RWPE1 (cell line): Measurements from ENCODE around the gene PHTF2.

Experiments
- CTCF ChIA-PET: fragments of 350-600 bp; sonication (Branson Sonifier 250); formaldehyde crosslinking; extraction: SDS; loops from one replicate; lab custom pipeline; 2021; lab: Yijun Ruan, JAX
- POLR2A ChIA-PET: fragments of 400-600 bp; formaldehyde crosslinking; extraction: SDS; loops from one replicate; lab custom pipeline; 2020; ENCODE audit warnings: antibody characterized with exemption; ENCODE audit not compliant: low non-redundant PET; lab: Yijun Ruan, JAX
- DNase-seq: peaks from one replicate; pipeline ENCODE4 v3.0.0; 2012; ENCODE audit warnings: low spot score
- H3K27ac ChIP-seq: fragments of 450-650 bp; 2 replicates; pipeline ENCODE4 v1.5.1; 2017
- CTCF ChIP-seq: fragments of 450-650 bp; conservative IDR thresholded peaks from 2 replicates; pipeline ENCODE4 v1.5.1; 2017; ENCODE audit warnings: low read depth, mild to moderate bottlenecking

Gene PHTF2

GRCh38 chr7:77917500-77918262 lies 119.1 kb downstream of the PHTF2 start:
- DNase-seq, result no peak
- H3K27ac ChIP-seq, result no peak overlapping the region
- ChIA-PET CTCF (no interaction called here), POLR2A (no interaction called here)
- TF ChIP-seq CTCF, result no peak

GRCh38 chr7:77918676-77919075 lies 120.1 kb downstream of the PHTF2 start:
- CTCF ChIA-PET, result no interaction called here
- POLR2A ChIA-PET, result no interaction called here
- TF ChIP-seq CTCF, result no peak
- DNase-seq, result no peak
- H3K27ac ChIP-seq, result no peak overlapping the region

GRCh38 chr7:77923419-77923818 lies 124.8 kb downstream of the PHTF2 start:
- CTCF ChIA-PET, result interaction anchor here (0.7 kb wide), 1 partner anchor 116 kb away, joined by 3 read pairs; no protein-coding TSS in a partner anchor

GRCh38 chr7:77930496-77930895 lies 131.9 kb downstream of the PHTF2 start:
- ChIA-PET POLR2A (no interaction called here), CTCF (no interaction called here)

More at GRCh38 chr7:77923419-77923818, 124.8 kb downstream of the PHTF2 start:
- DNase-seq, result no peak
- TF ChIP-seq CTCF, result no peak
- H3K27ac ChIP-seq, result no peak overlapping the region
- POLR2A ChIA-PET, result no interaction called here

GRCh38 chr7:77931841-77932240 lies 133.3 kb downstream of the PHTF2 start:
- CTCF ChIA-PET, result interaction anchor here (0.7 kb wide), 1 partner anchor 111 kb away, joined by 4 read pairs; no protein-coding TSS in a partner anchor
- no peak overlapping the region for H3K27ac ChIP-seq
- TF ChIP-seq CTCF, result no peak
- POLR2A ChIA-PET, result no interaction called here
- DNase-seq, result no peak

More at GRCh38 chr7:77930496-77930895, 131.9 kb downstream of the PHTF2 start:
- TF ChIP-seq CTCF, result no peak
- no peak overlapping the region for H3K27ac ChIP-seq
- no peak for DNase-seq

- peak; percentile 37 for DNase-seq
- no peak for TF ChIP-seq CTCF
- H3K27ac ChIP-seq, result no peak overlapping the region
- ChIA-PET POLR2A (no interaction called here), CTCF (no interaction called here)
Observed at GRCh38 chr7:77933394-77933793, 134.8 kb downstream of the PHTF2 start.
